Right cardiac atrium (tissue), 5 donors: ENCODE measurements around the gene ZFYVE28. TPM values are rescaled to one million over a fixed set of nuclear protein-coding genes. Genes with fewer than 3 reads are reported as not detected.
"Not testable (repeated sequence)": the region's sequence is repeated elsewhere in the genome, so short reads cannot be mapped to it uniquely, and the experiment has no call there.

Experiments
- ATAC-seq, 2 donors: fragments of 200-7000 bp; cut with Tn5 transposase; one replicate each; pipeline versions ENCODE4 v1.8.0 to v1.9.1; 2020; ENCODE audit warnings: moderate library complexity in 2 of 2, mild to moderate bottlenecking in 1 of 2
- DNase-seq, 3 donors: peaks; one replicate each; pipeline ENCODE4 v3.0.0-alpha.2; 2020
- H3K27ac ChIP-seq: one replicate; pipeline ENCODE4 v1.5.1; 2013; ENCODE audit warnings: mild to moderate bottlenecking, low read length, control low read depth, moderate library complexity
- H3K27me3 ChIP-seq: one replicate; pipeline ENCODE4 v1.6.1; 2013; ENCODE audit not compliant: control insufficient read depth, insufficient read depth
- H3K4me1 ChIP-seq: one replicate; pipeline ENCODE4 v1.6.1; 2013; ENCODE audit warnings: low read length; ENCODE audit not compliant: control insufficient read depth, insufficient read depth
- H3K4me3 ChIP-seq: one replicate; pipeline ENCODE4 v1.5.1; 2013; ENCODE audit warnings: low read length, control low read depth
- H3K9me3 ChIP-seq: one replicate; pipeline ENCODE4 v1.6.1; 2013; ENCODE audit warnings: low read length; ENCODE audit not compliant: control insufficient read depth
- WGBS: extraction: QIAGEN DNeasy Blood & Tissue Kit; methylation state at CpG from one replicate; pipeline ENCODE4 v1.1.7; 2013; 5-methylcytosine and 5-hydroxymethylcytosine counted together
- intact Hi-C, 4 donors: fragments of 100-400 bp; cut with DNase I; formaldehyde crosslinking; loops; one replicate each; pipeline versions ENCODE4 v1.11.0 to v1.14.0; 2022 to 2023
- polyA plus RNA-seq: library from polyadenylated mRNA; stranded (reverse); fragments of 200-250 nt; gene quantifications from one replicate; pipeline ENCODE4 v1.2.3, GENCODE V29; 2013
- total RNA-seq, 4 donors: library from RNA; stranded (reverse); fragmentation: NEBNext Ultra II Directional; extraction: Animal tissue kit (Norgen Biotek cat#: 25700); gene quantifications; one replicate each; pipeline ENCODE4 v1.2.1, GENCODE V29; 2021
- donor health status: healthy with polysubstance abuse.
- donor health status: DM: no; HTN: yes; CAD: no.
- donor health status: DM: no; HTN: no; CAD: no.
- donor health status: DM: no; HTN: yes; CAD: no; lungs with severe emphysema.
- donor health status: DM: yes; HTN: yes; CAD: no.

ZFYVE28 gene
- total and polyA plus RNA-seq, 5 donors = 3.5 to 5.9 (median 5.1) TPM

DNA sequence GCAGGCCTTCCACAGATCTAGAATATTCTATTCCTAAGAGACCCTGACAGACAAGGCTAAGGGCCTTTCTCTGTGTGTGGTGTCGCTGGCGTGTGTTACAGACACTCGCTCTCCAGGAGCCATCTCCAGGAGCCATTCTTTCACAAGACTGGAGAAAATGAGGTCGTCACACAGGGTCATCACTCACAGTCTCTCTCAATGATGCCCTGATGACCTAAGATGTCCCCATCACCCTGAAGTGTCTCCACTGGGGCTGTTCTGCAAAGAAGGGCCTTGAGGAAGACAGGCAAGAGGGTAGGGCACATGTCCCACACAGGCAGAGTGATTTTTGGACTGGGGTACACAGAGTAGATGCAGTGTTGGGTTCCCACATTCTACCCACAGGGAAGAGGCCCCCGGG lies 34.7 kb downstream of the ZFYVE28 start:
- H3K27ac ChIP-seq = no peak overlapping the region
- no peak for ATAC-seq
- no peak for DNase-seq
- no peaks in the 10 kb centered on the region for H3K4me1 ChIP-seq
- no peaks in the 10 kb centered on the region for H3K27me3 ChIP-seq
- no peak overlapping the region for H3K4me3 ChIP-seq
- 86% methylated on average over 5 of the region's 5 CpGs for WGBS
- intact Hi-C loops = no loop called here
- H3K9me3 ChIP-seq = no peaks in the 10 kb centered on the region

DNA sequence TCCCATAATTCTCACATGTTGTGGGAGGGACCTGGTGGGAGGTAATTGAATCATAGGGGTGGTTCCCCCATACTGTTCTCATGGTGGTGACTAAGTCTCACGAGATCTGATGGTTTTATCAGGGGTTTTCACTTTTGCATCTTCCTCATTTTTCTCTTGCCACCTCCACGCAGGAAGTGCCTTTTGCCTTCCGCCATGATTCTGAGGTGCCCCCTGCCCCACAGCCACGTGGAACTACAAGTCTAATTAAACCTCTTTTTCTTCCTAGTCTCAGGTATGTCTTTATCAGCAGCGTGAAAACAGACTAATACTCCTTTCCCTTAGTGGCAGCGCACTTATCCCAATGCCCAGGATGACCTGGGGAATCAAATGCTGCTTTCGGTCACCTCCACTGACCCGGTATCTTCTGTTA lies 35.2 kb downstream of the ZFYVE28 start:
- intact Hi-C loops, H3K27ac ChIP-seq, DNase-seq, H3K27me3 ChIP-seq, H3K4me1 ChIP-seq, ATAC-seq, H3K4me3 ChIP-seq, H3K9me3 ChIP-seq: not testable (repeated sequence)
- 80% methylated on average over 8 of the region's 8 CpGs for WGBS

DNA sequence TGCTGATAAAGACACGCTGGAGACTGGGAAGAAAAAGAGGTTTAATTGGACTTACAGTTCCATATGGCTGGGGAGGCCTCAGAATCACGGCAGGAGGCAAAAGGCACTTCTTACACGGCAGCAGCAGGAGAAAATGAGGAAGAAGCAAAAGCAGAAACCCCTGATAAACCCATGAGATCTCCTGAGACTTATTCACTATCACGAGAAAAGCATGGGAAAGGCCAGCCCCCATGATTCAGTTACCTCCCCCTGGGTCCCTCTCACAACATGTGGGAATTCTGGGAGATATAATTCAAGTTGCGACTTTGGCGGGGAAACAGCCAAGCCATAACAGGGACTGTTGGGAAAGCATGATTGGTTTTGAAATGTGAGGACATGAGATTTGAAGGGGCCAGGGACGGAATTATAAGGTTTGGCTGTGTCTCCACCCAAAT lies 35.7 kb downstream of the ZFYVE28 start:
- H3K4me3 ChIP-seq, ATAC-seq, H3K27ac ChIP-seq, H3K4me1 ChIP-seq, H3K9me3 ChIP-seq, H3K27me3 ChIP-seq, intact Hi-C loops: not testable (repeated sequence)
- peak in 1 of 3 donors; percentile 1 for DNase-seq
- WGBS = 60% methylated on average over 7 of the region's 7 CpGs

DNA sequence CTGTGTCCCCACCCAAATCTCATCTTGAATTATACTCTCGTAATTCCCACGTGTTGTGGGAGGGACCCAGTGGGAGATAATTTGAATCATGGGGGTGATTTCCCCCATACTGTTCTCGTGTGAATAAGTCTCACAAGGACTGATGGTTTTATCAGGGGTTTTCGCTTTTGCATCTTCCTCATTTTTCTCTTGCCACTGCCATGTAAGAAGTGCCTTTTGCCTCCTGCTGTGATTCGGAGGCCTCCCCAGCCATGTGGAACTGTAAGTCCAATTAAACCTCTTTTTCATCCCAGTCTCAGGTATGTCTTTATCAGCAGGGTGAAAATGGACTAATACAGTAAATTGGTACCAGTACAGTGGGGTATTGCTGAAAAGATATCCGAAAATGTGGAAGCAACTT lies 37.9 kb downstream of the ZFYVE28 start:
- H3K27me3 ChIP-seq, H3K4me3 ChIP-seq, ATAC-seq, H3K4me1 ChIP-seq, H3K27ac ChIP-seq, H3K9me3 ChIP-seq, intact Hi-C loops: not testable (repeated sequence)
- 83% methylated on average over 6 of the region's 6 CpGs for WGBS
- DNase-seq = peak in 1 of 3 donors; percentile 14

DNA sequence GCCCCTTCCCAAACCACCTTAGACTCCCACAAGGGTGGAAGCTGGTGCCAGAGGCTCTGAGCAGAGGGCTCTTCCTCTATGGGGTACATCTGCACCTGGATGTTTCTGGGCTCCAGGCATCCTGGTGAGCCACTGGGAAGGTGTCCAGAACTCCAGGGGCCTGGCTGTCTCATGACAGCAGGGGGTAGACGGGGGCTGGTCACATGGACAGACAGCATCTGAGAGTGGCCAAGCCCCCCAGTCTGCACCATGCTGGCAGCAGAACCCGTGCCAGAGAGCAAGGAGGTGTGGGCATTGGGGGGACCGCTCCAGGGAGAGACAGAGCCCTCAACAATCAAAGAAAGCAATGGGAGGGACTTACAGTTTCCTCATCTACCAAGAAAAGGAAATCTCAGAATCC lies 39.5 kb downstream of the ZFYVE28 start:
- Histone ChIP-seq H3K4me3 (no peak overlapping the region), H3K9me3 (no peaks in the 10 kb centered on the region), H3K4me1 (no peaks in the 10 kb centered on the region), H3K27ac (no peak overlapping the region), H3K27me3 (no peaks in the 10 kb centered on the region)
- ATAC-seq = peak in 1 of 2 donors; percentile 26
- intact Hi-C loops = no loop called here
- WGBS = 63% methylated on average over 3 of the region's 3 CpGs
- no peak for DNase-seq

DNA sequence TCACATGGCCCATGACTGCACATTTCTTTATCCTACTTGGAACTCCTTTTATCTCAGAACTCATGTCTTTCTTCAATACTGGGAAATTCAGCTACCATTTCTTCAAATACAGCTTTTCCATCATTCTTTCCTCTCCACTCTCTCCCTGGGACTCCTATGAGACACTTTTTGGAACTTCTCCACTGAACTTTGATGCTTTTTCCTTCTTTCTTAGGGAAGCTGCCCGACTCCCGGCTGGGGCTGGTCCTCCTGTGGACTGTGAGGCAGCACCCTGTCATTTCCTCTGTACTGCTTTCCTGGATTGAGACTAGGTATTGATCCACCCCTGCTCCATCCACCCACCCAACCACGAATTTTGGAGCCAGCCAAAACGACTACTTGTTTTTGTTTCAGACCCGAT lies 40.0 kb downstream of the ZFYVE28 start:
- ATAC-seq (no peak), DNase-seq (no peak)
- intact Hi-C loops = no loop called here
- H3K9me3 ChIP-seq = no peaks in the 10 kb centered on the region
- no peak overlapping the region for H3K27ac ChIP-seq
- H3K4me1 ChIP-seq = no peaks in the 10 kb centered on the region
- no peaks in the 10 kb centered on the region for H3K27me3 ChIP-seq
- H3K4me3 ChIP-seq = no peak overlapping the region
- WGBS = 73% methylated on average over 5 of the region's 5 CpGs

DNA sequence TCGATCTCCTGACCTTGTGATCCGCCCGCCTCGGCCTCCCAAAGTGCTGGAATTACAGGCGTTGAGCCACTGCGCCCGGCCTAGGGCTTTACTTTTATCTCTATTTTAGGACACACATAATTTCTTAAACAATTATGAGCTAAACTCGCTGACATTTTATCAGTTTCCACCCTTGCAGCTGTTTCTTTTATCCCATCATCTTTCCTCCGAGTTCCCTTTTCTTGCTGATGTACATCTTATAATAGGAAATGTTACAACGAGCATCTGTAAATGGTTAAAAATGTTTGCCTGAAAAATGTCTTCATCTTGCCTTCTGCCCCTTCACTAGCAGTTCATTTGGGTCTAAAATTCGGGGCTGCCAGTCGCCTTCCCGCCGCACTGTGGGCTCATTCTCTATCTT lies 41.2 kb downstream of the ZFYVE28 start:
- Histone ChIP-seq H3K27me3 (no peaks in the 10 kb centered on the region), H3K27ac (no peak overlapping the region), H3K9me3 (no peaks in the 10 kb centered on the region), H3K4me3 (no peak overlapping the region), H3K4me1 (no peaks in the 10 kb centered on the region)
- intact Hi-C loops = no loop called here
- DNase-seq (no peak), ATAC-seq (no peak)
- WGBS = 79% methylated on average over 14 of the region's 14 CpGs

DNA sequence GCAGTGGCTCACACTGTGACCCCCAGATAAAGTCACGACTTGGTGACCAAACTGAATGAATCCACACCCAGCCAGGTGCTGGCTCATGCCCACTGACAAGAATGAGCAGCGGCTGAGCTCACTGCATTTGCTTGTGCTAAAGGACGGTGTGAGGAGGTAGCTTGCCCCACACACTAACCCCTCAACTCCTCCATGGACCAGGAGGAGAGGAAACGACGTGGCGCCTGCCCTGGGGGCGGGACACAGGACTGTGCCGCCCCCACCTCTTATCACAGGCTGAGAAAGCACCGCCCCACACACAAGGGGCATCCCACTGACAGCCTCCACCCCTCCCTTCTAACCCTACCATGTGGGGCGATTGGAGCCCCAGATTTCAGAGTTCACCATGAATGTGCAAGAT lies 43.0 kb downstream of the ZFYVE28 start:
- DNase-seq (peak in 1 of 3 donors; percentile 12), ATAC-seq (no peak)
- Histone ChIP-seq H3K9me3 (no peaks in the 10 kb centered on the region), H3K4me3 (no peak overlapping the region), H3K27me3 (no peaks in the 10 kb centered on the region), H3K4me1 (no peaks in the 10 kb centered on the region), H3K27ac (no peak overlapping the region)
- WGBS = 71% methylated on average over 10 of the region's 10 CpGs
- intact Hi-C loops = no loop called here

DNA sequence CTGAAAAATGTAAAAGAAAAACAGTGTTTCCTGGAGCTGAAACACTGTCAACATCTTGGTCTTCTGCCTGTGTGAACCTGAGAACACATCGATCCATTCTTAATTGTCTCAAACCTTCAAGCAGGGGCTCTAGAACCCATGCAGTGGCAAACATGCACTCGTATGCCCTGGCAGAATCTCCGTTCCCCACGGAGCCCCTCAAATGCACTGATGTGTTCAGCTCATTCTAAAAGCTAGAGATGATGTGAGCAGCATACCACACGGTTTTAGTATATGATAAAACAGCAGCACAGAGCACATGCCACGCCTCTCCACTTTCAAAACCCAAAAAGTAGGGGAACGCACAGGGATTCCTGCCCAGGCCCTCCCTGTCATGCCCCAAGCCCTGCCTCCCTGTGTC lies 44.9 kb downstream of the ZFYVE28 start:
- Histone ChIP-seq H3K27me3 (no peaks in the 10 kb centered on the region), H3K4me1 (no peaks in the 10 kb centered on the region), H3K4me3 (no peak overlapping the region), H3K27ac (no peak overlapping the region), H3K9me3 (no peaks in the 10 kb centered on the region)
- DNase-seq (no peak), ATAC-seq (no peak)
- 86% methylated on average over 7 of the region's 7 CpGs for WGBS
- intact Hi-C loops = no loop called here

DNA sequence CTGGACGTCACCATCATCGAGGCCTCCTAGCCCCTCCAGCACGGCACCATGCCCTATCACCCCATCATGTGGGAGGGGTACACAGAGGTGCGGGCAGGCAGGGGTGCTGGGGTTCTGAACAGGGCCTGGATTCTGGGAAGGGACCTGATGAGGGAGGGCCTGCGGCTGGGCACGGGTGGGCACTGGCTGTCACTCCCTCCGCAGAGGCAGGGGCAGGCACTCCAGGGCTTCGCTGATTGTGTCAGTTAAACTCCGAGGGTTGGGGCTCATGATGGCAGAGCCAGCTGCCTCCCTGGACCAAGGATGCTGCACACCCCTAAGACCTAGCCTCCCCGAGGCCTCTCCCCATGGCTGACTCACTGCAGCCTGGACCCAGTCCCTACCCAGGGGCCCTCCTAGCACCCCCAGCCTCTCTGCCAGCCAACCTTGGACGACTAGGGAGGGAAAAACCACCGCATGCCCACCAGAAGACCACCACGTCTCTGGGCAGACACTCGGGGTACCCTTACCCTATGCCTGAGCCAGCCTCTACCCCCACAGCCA lies 45.9 kb downstream of the ZFYVE28 start:
- intact Hi-C loops = no loop called here
- WGBS = 89% methylated on average over 14 of the region's 14 CpGs
- no peak for DNase-seq
- Histone ChIP-seq H3K27ac (no peak overlapping the region), H3K4me1 (no peaks in the 10 kb centered on the region), H3K9me3 (no peaks in the 10 kb centered on the region), H3K27me3 (no peaks in the 10 kb centered on the region), H3K4me3 (no peak overlapping the region)
- ATAC-seq = no peak

DNA sequence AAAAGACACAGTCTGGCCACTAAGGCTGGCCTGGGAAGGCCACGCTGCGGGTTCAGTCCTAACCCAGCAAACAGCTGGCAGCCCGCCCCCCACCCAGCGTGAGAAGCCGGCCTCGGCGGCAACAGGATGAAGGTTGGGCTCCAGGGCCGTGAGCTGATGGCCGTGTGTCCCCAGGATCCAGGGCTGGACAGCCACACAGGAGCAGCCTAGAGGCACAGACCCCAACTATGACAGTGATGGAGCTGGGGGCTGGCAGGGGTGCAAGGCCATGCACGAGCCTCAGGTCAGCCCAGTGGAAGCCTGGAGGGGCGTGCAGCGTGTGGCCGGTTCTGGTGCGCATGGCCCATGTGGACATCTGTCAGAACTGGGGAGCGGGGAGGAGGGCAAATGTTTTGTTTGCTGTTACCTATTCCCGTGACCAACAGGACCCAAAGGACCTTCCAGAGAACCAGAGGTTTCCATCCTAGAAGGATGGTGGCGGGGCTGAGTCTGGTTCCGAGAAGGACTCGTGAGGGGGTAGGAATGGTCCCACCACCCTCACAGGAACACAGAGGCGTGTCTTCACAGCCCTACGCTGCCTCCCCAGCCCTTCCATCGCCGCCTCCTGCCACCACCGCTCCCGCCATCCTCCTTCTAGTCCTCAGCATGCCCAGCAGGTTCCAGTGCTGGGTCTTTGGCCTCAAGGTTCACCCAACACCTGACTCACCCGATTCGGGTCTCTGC lies 46.5 kb downstream of the ZFYVE28 start:
- DNase-seq (no peak), ATAC-seq (no peak)
- 73% methylated on average over 27 of the region's 27 CpGs for WGBS
- no peak overlapping the region for H3K4me3 ChIP-seq
- intact Hi-C loops = no loop called here
- H3K27me3 ChIP-seq = no peaks in the 10 kb centered on the region
- H3K4me1 ChIP-seq = no peaks in the 10 kb centered on the region
- no peaks in the 10 kb centered on the region for H3K9me3 ChIP-seq
- no peak overlapping the region for H3K27ac ChIP-seq
